Calu3 (cell line): ENCODE measurements around the gene NSD1. TPM values are rescaled to one million over a fixed set of nuclear protein-coding genes. Genes with fewer than 3 reads are reported as not detected.

Experiments used
- BruUV-seq: library from RNA; stranded (reverse); fragments of 400-500 nt; replicated peaks from 2 replicates; lab custom pipeline; 2021; lab: Mats Ljungman, UMichigan
- CTCF ChIA-PET: fragments of 300-600 bp; sonication (Branson Sonifier 250); formaldehyde crosslinking; loops from one replicate; lab custom pipeline; 2022; ENCODE audit warnings: antibody characterized with exemption; lab: Charles Lee
- DNase-seq: peaks from one replicate; pipeline ENCODE4 v3.0.0; 2022
- H3K27ac Mint-ChIP-seq: one replicate; pipeline ENCODE4 v1.8.0; 2022; ENCODE audit warnings: mixed read lengths; ENCODE audit not compliant: unreplicated experiment
- H3K27me3 Mint-ChIP-seq: one replicate; pipeline ENCODE4 v1.8.0; 2022; ENCODE audit warnings: mixed read lengths; ENCODE audit not compliant: unreplicated experiment
- H3K36me3 Mint-ChIP-seq: one replicate; pipeline ENCODE4 v1.8.0; 2022; ENCODE audit warnings: mild to moderate bottlenecking, moderate library complexity, mixed read lengths; ENCODE audit not compliant: insufficient read depth, unreplicated experiment
- H3K4me1 Mint-ChIP-seq: one replicate; pipeline ENCODE4 v1.8.0; 2022; ENCODE audit warnings: mild to moderate bottlenecking, low read depth, mixed read lengths; ENCODE audit not compliant: unreplicated experiment
- H3K4me3 Mint-ChIP-seq: one replicate; pipeline ENCODE4 v1.8.0; 2022; ENCODE audit warnings: mild to moderate bottlenecking, low read depth, moderate library complexity, mixed read lengths; ENCODE audit not compliant: unreplicated experiment
- H3K9me3 Mint-ChIP-seq: one replicate; pipeline ENCODE4 v1.8.0; 2022; ENCODE audit warnings: low read depth, mixed read lengths; ENCODE audit not compliant: unreplicated experiment
- CTCF ChIP-seq: fragments of 200-600 bp; IDR thresholded peaks from one replicate; pipeline ENCODE4 v1.8.0; 2022; ENCODE audit warnings: antibody characterized with exemption; ENCODE audit not compliant: unreplicated experiment
- intact Hi-C: fragments of 100-400 bp; cut with micrococcal nuclease; formaldehyde crosslinking; loops from one replicate; pipeline ENCODE4 v1.10.0; 2022; ENCODE audit not compliant: unreplicated experiment
- total RNA-seq: library from RNA; stranded (reverse); gene quantifications from 2 replicates; pipeline ENCODE4 v1.2.3, GENCODE V29; 2022

NSD1 gene
- total RNA-seq, 1 experiment from 2014 or later: 61.4 TPM

GRCh38 chr5:177332031-177332895 is 198.7 kb downstream of the NSD1 start:
- intact Hi-C loops: no loop called here
- Mint-ChIP-seq H3K27me3 (no peaks in the 10 kb centered on the region), H3K36me3 (peaks cover 91% of the 10 kb centered on the region), H3K9me3 (no peaks in the 10 kb centered on the region), H3K27ac (no peak overlapping the region), H3K4me3 (no peak overlapping the region), H3K4me1 (peaks cover 28% of the 10 kb centered on the region)
- BruUV-seq: no TSS peak
- no peak for DNase-seq
- CTCF ChIA-PET: no interaction called here
- TF ChIP-seq CTCF: no peak

- no peaks in the 10 kb centered on the region for H3K27me3 Mint-ChIP-seq
- H3K36me3 Mint-ChIP-seq: peaks cover 87% of the 10 kb centered on the region
- DNase-seq: no peak
- intact Hi-C loops: no loop called here
- no TSS peak for BruUV-seq
- CTCF ChIA-PET: no interaction called here
- peaks cover 22% of the 10 kb centered on the region for H3K4me1 Mint-ChIP-seq
- H3K9me3 Mint-ChIP-seq: no peaks in the 10 kb centered on the region
- H3K27ac Mint-ChIP-seq: no peak overlapping the region
- TF ChIP-seq CTCF: no peak
- no peak overlapping the region for H3K4me3 Mint-ChIP-seq
Measured at GRCh38 chr5:177332896-177333260, 199.3 kb downstream of the NSD1 start.

GRCh38 chr5:177333420-177334154 is 200.0 kb downstream of the NSD1 start:
- no peak for TF ChIP-seq CTCF
- Mint-ChIP-seq H3K27me3 (no peaks in the 10 kb centered on the region), H3K4me1 (peaks cover 15% of the 10 kb centered on the region), H3K36me3 (peaks cover 81% of the 10 kb centered on the region), H3K9me3 (no peaks in the 10 kb centered on the region), H3K4me3 (no peak overlapping the region), H3K27ac (no peak overlapping the region)
- intact Hi-C loops: no loop called here
- CTCF ChIA-PET: no interaction called here
- DNase-seq: no peak
- BruUV-seq: no TSS peak

DNA sequence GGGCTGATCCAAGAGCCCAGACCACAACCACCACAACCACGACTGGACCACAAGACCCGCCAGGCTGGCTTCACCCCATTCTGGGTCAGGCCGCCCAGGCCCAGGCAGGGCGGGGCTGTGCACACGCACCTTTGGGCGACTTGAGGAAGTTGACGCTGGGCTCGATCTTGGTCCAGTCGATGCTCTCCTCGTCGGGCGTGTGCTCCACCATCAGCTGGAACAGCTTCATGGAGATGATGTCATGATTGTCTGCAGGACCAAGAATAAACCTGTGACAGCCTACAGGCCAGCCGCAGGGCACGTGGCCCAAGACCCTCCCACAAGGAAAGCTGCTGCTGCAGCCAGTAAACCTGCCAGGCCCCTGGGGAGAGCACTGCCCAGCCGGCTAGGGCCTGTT is 200.6 kb downstream of the NSD1 start:
- CTCF ChIA-PET: no interaction called here
- peaks cover 19% of the 10 kb centered on the region for H3K4me1 Mint-ChIP-seq
- no peaks in the 10 kb centered on the region for H3K9me3 Mint-ChIP-seq
- H3K4me3 Mint-ChIP-seq: no peak overlapping the region
- no peak for DNase-seq
- no peak overlapping the region for H3K27ac Mint-ChIP-seq
- peaks cover 81% of the 10 kb centered on the region for H3K36me3 Mint-ChIP-seq
- no peak for TF ChIP-seq CTCF
- intact Hi-C loops: no loop called here
- H3K27me3 Mint-ChIP-seq: no peaks in the 10 kb centered on the region
- BruUV-seq: no TSS peak
